Measurements from ENCODE around the gene PREX1.

DNA sequence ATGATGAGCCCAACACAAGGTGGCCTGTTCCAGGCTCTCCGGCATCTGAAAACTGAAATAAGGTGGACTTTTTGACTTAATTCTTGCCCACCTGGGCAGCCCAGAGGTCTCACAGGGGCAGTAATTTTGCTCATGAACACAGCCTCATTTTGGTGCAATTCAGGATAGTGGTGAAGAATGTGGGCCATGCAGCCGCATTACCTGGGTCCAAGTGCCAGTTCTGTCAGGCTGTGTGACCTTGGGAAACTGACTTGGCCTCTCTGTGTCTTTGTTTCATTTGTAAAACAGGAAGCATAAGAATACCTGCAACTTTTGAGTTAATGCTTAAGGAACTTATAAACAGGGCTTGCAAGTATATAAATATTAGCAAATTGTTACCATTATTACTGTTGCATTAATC is 5.6 kb downstream of the PREX1 start:
- TF ChIP-seq GLIS3 (CRISPR knock-in tag; IDR thresholded peaks at IDR 0.05) = no peak
- TF ChIP-seq PPARA (CRISPR knock-in tag; IDR thresholded peaks at IDR 0.05; ENCODE audit: borderline replicate concordance) = no peak
- TF ChIP-seq, protein P1, sequence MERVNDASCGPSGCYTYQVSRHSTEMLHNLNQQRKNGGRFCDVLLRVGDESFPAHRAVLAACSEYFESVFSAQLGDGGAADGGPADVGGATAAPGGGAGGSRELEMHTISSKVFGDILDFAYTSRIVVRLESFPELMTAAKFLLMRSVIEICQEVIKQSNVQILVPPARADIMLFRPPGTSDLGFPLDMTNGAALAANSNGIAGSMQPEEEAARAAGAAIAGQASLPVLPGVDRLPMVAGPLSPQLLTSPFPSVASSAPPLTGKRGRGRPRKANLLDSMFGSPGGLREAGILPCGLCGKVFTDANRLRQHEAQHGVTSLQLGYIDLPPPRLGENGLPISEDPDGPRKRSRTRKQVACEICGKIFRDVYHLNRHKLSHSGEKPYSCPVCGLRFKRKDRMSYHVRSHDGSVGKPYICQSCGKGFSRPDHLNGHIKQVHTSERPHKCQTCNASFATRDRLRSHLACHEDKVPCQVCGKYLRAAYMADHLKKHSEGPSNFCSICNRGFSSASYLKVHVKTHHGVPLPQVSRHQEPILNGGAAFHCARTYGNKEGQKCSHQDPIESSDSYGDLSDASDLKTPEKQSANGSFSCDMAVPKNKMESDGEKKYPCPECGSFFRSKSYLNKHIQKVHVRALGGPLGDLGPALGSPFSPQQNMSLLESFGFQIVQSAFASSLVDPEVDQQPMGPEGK (CRISPR knock-in tag; IDR thresholded peaks at IDR 0.05; ENCODE audit: borderline replicate concordance) = no peak
